ENCODE data around the gene CISD1.
A peak's percentile ranks its signal among the peaks of the same experiment; 100 is the strongest.

The CISD1 gene

GRCh38 chr10:58316874-58317273 lies 47.9 kb downstream of the CISD1 start:
- DNase-seq = no peak

DNA sequence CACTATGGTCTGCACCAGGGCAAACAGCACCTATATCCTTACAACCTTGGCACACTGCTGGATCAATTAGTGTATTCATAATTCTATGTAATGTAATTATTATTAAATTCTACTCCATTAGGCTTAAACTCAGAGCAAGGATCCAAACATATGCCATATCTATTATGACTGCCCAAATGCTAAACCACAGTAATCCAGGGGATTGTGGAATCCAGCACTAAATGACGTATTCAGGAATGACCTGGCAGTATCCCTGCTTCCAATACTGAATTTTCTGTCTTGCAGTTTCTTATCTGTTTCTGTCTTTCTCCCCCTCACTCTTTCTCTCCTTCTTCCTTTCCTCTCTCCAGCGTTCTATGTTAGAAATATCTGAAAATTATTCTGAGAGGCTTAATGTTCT lies 49.4 kb downstream of the CISD1 start:
- DNase-seq = no peak

- no peak for DNase-seq
These were observed 50.6 kb downstream of the CISD1 start for GRCh38 chr10:58319599-58319998.

- no peak for DNase-seq
These were observed 51.5 kb downstream of the CISD1 start for GRCh38 chr10:58320351-58321049.

- no peak for DNase-seq
These were observed 53.3 kb downstream of the CISD1 start for GRCh38 chr10:58322072-58322834.

DNA sequence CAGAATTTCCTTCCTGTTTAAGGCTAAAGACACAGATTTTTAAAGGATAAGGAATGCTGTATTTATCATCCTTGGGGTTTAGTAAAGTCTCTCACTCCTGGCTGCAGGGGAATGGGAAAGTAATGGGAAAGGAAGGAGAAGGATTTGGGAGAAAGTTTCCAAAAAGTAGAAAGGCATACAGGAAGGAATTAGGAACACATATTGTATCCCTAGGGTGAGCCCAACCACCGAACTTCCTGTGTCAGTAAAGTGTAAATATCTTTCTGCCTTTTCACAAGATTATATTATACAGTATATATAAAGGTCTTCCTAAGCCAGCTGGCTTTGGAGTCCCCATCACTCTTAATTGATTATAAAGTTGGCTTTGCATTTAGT lies 53.9 kb downstream of the CISD1 start:
- no peak for DNase-seq

GRCh38 chr10:58326967-58327381 lies 58.0 kb downstream of the CISD1 start:
- peak; percentile 26 for DNase-seq

DNA sequence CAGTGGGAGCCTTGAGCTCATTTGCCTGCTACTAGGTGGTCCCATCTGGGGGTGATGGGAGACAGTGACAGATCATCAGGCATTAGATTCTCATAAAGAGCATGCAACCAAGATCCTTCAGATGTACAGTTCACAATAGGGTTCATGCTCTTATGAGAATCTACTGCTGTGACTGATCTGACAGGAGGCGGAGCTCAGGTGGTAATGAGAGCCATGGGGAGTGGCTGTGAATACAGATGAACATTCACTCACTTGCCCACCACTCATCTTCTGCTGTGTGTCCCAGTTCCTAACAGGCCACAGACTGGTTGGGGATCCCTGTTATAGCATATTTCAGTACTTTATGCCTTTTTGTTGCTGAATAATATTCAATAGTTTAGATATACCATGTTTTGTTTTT lies 59.3 kb downstream of the CISD1 start:
- no peak for DNase-seq

DNA sequence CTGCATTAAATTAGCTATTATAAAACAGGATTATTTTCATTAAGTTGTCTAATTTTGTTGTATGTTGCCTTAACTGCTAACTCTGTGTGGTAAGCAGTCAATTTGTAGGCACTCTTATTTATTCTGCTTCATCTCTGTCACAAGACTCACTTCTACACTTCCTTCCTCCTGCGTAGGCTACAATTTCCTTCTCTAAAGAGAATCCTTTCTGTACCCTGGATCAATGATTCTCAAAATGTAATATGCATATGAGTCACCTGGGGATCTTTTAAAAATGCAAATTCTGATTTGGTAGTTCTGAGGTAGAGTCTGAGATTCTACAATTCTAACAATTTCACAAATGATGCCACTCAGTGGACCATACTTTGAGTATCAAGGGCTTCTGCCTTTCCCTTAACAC lies 61.5 kb downstream of the CISD1 start:
- no peak for DNase-seq

- DNase-seq = no peak
These were observed 62.7 kb downstream of the CISD1 start for GRCh38 chr10:58331646-58332045.

DNA sequence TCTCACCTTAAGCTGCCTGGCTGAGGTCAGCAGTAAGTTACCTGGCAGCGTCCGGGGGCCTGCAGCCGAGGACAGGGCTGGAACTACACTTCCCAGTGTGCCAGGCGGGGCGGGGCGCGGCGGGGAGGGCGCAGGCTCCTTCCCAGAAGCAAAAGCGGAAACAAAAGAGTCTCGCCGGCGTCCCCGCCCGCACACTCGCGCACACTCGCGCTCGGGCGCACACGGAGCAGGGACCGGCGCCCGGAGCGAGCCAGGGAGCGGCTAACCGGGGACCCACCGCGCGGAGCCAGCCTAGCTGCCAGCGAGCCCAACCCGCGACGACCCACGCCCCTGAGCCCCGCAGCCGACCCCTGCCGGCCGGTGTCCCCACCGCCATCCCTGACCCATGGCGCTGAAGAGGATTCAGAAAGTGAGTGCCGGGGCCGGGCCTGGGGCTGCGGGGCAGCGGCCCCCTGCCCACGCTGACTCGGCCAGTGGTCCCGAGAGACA lies 65.9 kb downstream of the CISD1 start, which contains the start of gene UBE2D1:
Gene UBE2D1, plus strand, starts transcription at position 190 of the 489 bp plus-strand sequence. Its CDS starts 196 bp downstream, at position 386.
- peak; percentile 77 for DNase-seq

GRCh38 chr10:58335306-58336005 lies 66.5 kb downstream of the CISD1 start:
- peak; percentile 48 for DNase-seq

DNA sequence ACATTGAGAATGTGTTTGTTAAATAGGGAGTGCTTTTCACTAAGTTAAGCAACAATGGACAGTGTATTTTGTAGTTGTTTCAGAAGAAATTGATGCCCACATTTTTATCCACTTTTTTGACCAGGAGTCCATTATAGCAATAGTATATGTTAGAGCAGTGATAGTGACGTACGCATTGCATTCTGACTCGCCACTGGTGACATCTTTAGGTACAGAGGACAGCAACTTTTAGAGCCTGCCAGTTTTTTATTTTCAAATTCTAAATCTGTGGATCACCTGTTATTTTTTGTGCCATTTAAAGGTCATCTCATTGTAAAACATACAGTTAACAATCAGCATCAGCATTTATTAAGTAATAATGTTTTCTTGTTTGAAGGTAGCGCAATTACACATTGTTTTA lies 67.3 kb downstream of the CISD1 start:
- no peak for DNase-seq
